ENCODE measurements around the gene NSD1.

Gene NSD1

GRCh38 chr5:177098470-177099141 is 35.0 kb upstream of the NSD1 start:
- no peak for DNase-seq

- no peak for DNase-seq
Observed at GRCh38 chr5:177099422-177100093, 34.0 kb upstream of the NSD1 start.

- DNase-seq: no peak
Observed at GRCh38 chr5:177100714-177101121, 32.9 kb upstream of the NSD1 start.

GRCh38 chr5:177103523-177104253 is 29.9 kb upstream of the NSD1 start:
- DNase-seq: no peak

GRCh38 chr5:177105691-177106476 is 27.7 kb upstream of the NSD1 start:
- no peak for DNase-seq

- DNase-seq: no peak
Observed at GRCh38 chr5:177107159-177107558, 26.4 kb upstream of the NSD1 start.

- DNase-seq: no peak
Observed at GRCh38 chr5:177109810-177110209, 23.8 kb upstream of the NSD1 start.

GRCh38 chr5:177111720-177112394 is 21.7 kb upstream of the NSD1 start:
- DNase-seq: no peak

- DNase-seq: no peak
Observed at GRCh38 chr5:177112589-177113220, 20.9 kb upstream of the NSD1 start.

- no peak for DNase-seq
Observed at GRCh38 chr5:177113566-177114424, 19.8 kb upstream of the NSD1 start.

- DNase-seq: no peak
Observed at GRCh38 chr5:177116631-177117373, 16.8 kb upstream of the NSD1 start.

- DNase-seq: no peak
Observed at GRCh38 chr5:177117441-177118045, 16.0 kb upstream of the NSD1 start.

GRCh38 chr5:177122566-177122965 is 11.0 kb upstream of the NSD1 start:
- DNase-seq: no peak

- DNase-seq: no peak
Observed at GRCh38 chr5:177123789-177124485, 9.6 kb upstream of the NSD1 start.

- no peak for DNase-seq
Observed at GRCh38 chr5:177124486-177124991, 9.0 kb upstream of the NSD1 start.

GRCh38 chr5:177126771-177127170 is 6.8 kb upstream of the NSD1 start:
- no peak for DNase-seq

GRCh38 chr5:177128551-177128981 is 5.0 kb upstream of the NSD1 start:
- DNase-seq: no peak

GRCh38 chr5:177130211-177131018 is 3.2 kb upstream of the NSD1 start:
- DNase-seq: no peak
